Measurements from ENCODE around the gene GSG1.

DNA sequence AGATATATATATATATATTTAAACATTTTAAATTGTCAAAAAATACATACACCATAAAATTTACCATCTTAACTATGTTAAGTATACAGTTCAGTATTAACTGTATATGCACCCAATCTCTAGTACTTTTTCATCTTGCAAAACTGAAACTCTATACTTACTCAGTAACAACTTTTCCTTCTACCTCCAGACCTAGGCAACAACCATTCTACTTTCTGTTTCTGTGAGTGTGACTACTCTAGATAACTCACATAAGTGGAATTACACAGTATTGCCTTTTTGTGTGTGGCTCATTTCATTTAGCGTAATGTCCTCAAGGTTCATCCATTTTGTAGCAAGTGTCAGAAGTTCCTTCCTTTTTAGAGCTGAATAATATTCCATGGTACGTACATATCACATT is 51.0 kb downstream of the GSG1 start:
- no peak for TF ChIP-seq POLR2AphosphoS5 (IDR thresholded peaks at IDR 0.05; ENCODE audit: insufficient read depth, low read depth, low read length)
- TF ChIP-seq, protein P1, sequence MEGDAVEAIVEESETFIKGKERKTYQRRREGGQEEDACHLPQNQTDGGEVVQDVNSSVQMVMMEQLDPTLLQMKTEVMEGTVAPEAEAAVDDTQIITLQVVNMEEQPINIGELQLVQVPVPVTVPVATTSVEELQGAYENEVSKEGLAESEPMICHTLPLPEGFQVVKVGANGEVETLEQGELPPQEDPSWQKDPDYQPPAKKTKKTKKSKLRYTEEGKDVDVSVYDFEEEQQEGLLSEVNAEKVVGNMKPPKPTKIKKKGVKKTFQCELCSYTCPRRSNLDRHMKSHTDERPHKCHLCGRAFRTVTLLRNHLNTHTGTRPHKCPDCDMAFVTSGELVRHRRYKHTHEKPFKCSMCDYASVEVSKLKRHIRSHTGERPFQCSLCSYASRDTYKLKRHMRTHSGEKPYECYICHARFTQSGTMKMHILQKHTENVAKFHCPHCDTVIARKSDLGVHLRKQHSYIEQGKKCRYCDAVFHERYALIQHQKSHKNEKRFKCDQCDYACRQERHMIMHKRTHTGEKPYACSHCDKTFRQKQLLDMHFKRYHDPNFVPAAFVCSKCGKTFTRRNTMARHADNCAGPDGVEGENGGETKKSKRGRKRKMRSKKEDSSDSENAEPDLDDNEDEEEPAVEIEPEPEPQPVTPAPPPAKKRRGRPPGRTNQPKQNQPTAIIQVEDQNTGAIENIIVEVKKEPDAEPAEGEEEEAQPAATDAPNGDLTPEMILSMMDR (IDR thresholded peaks at IDR 0.05; ENCODE audit: extremely low read depth in 1 of 2, insufficient read depth in 1 of 2, low read depth in 1 of 2, low read length in 2 of 2) = no peak
- no peak for TF ChIP-seq POLR2A (IDR thresholded peaks at IDR 0.05; ENCODE audit: low read depth, low read length)

Measured in endothelial cell of umbilical vein (primary cell).